Pancreas (tissue), 10 donors: ENCODE results near the gene CACFD1. TPM values are rescaled to one million over a fixed set of nuclear protein-coding genes. Genes with fewer than 3 reads are reported as not detected.

Experiments used
- ATAC-seq, 4 donors: fragments of 200-7000 bp; cut with Tn5 transposase; one replicate each; pipeline versions ENCODE4 v1.8.0 to v1.9.1; 2020; ENCODE audit warnings: mild to moderate bottlenecking in 4 of 4, moderate library complexity in 4 of 4
- DNase-seq, 6 donors: peaks; one replicate each; pipeline ENCODE4 v3.0.0-alpha.2; 2020
- FAIRE-seq: peaks from 2 replicates; lab custom pipeline; 2012; peaks lifted over from hg19 to GRCh38; lab: Jason Lieb, UNC
- H3K27ac ChIP-seq, 4 donors: fragments of 200-600 bp; sonication (generic); 1 replicate in 3 of 4; 2 replicates in 1 of 4; pipeline versions ENCODE4 v1.5.0 to v1.8.0; 2020
- H3K27me3 ChIP-seq, 4 donors: fragments of 200-600 bp; one replicate each; pipeline ENCODE4 v1.8.0; 2021
- H3K36me3 ChIP-seq, 3 donors: fragments of 200-600 bp; sonication (generic) in 1 of 3; one replicate each; pipeline versions ENCODE4 v1.5.0 to v1.8.0; 2020 to 2021
- H3K4me1 ChIP-seq, 3 donors: fragments of 200-600 bp; one replicate each; pipeline ENCODE4 v1.8.0; 2021
- H3K4me3 ChIP-seq, 4 donors: fragments of 200-600 bp; sonication (generic) in 2 of 4; one replicate each; pipeline versions ENCODE4 v1.5.0 to v1.8.0; 2020 to 2021
- H3K9me3 ChIP-seq, 4 donors: fragments of 200-600 bp; one replicate each; pipeline ENCODE4 v1.8.0; 2021
- WGBS, 2 donors: extraction: QIAGEN DNeasy Blood & Tissue Kit; methylation state at CpG; one replicate each; pipeline ENCODE4 v1.1.7; 2013; 5-methylcytosine and 5-hydroxymethylcytosine counted together
- intact Hi-C, 3 donors: fragments of 100-400 bp; cut with DNase I; formaldehyde crosslinking; loops; one replicate each; pipeline versions ENCODE4 v1.11.1 to v1.14.2; 2022
- polyA plus RNA-seq, 2 donors: library from polyadenylated mRNA; stranded (reverse); fragments of 200-250 nt; gene quantifications; one replicate each; pipeline ENCODE4 v1.2.3, GENCODE V29; 2013
- total RNA-seq, 6 donors: library from RNA; stranded (reverse); fragmentation: NEBNext Ultra II Directional in 4 of 6; extraction: Animal tissue kit (Norgen Biotek cat#: 25700) in 4 of 6; gene quantifications; one replicate each; pipeline versions ENCODE4 v1.2.1 to v1.2.4, GENCODE V29; 2021 to 2023
- TF ChIP-seq, protein P1 (sequence below), 4 donors: fragments of 200-600 bp; sonication (generic) in 3 of 4; IDR thresholded peaks; one replicate each; pipeline versions ENCODE4 v1.5.0 to v1.8.0; 2021; ENCODE audit warnings: antibody characterized with exemption in 4 of 4
- donor health status: healthy with polysubstance abuse.
- donor health status: DM: no; HTN: no; CAD: no; lungs with moderate emphysema.
- donor health status: DM: no; HTN: no; CAD: no.
- donor health status: control.
- donor health status: control.
- donor health status: Bipolar disorder and iron deficiency.
- donor health status: DM: yes; HTN: yes; CAD: no.
- donor health status: DM: no; HTN: no; CAD: no.
- donor health status: DM: no; HTN: no; CAD: no.
- donor health status: DM: yes; HTN: yes; CAD: no.

Gene CACFD1
- total and polyA plus RNA-seq, 8 donors = 15.6 to 26.2 (median 19.0) TPM

DNA sequence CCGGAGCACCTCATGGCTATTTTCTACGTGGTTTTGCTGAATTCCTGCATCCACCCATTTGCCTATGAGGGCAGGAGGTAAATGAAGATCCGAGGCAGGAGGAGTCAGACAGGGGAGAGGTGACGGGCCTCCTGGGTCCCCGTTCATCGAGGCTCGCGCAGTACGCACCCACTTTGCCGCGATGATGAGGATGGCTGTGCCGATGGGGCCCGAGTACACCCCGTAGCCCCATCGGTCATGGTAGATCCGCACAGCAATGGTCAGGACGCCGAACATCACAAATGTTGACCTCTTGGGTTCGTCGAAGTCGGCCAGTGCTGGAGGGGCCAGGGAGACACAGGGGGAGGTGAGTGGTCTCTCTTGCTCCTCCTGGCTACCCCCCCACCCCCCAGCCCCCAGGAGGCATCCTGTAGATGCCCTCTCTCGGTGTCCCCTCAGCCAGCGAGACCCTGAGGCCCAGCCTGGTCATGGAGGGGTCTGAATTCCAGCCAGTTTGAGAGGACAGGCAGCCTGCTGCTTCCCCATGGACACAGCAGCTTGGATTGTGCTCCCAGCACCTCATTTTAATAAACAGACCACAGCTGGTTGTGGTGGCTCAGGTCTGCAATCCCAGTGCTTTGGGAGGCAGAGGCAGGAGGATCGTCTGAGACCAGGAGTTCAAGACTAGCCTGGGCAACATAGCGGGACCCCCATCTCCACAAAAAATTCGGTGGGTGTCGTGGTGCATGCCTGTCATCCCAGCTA lies 59.1 kb downstream of the CACFD1 start:
- 78 to 92% methylated on average over 24 to 27 of the region's 27 CpGs for WGBS, 2 donors
- FAIRE-seq = no peak

DNA sequence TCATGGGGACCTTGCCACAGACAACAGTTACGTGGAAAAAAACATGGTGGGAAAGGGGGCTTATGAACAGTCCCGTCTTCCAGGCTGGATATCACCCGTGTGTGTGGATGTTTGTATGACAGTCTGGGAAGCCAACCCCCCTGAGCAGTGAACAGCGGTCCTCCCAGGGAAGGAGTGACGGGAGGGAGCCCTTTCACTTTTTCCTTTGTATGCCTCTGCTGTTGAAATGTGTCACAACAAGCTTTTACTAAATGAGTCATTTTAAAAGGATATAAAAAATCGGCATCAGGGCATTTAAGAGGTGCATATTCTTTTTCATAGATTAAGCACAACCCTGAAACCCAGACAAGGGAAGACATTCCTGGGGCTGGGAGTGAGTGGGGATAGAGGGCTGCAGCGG lies 59.9 kb downstream of the CACFD1 start:
- Histone ChIP-seq H3K27ac (no peak overlapping the region), H3K36me3 (no peaks in the 10 kb centered on the region), H3K4me1 (no peaks in the 10 kb centered on the region), H3K4me3 (no peak overlapping the region), H3K9me3 (no peaks in the 10 kb centered on the region), H3K27me3 (no peaks in the 10 kb centered on the region)
- ATAC-seq (no peak), FAIRE-seq (no peak), DNase-seq (peak in 1 of 6 donors; percentile 6)
- TF ChIP-seq, protein P1, sequence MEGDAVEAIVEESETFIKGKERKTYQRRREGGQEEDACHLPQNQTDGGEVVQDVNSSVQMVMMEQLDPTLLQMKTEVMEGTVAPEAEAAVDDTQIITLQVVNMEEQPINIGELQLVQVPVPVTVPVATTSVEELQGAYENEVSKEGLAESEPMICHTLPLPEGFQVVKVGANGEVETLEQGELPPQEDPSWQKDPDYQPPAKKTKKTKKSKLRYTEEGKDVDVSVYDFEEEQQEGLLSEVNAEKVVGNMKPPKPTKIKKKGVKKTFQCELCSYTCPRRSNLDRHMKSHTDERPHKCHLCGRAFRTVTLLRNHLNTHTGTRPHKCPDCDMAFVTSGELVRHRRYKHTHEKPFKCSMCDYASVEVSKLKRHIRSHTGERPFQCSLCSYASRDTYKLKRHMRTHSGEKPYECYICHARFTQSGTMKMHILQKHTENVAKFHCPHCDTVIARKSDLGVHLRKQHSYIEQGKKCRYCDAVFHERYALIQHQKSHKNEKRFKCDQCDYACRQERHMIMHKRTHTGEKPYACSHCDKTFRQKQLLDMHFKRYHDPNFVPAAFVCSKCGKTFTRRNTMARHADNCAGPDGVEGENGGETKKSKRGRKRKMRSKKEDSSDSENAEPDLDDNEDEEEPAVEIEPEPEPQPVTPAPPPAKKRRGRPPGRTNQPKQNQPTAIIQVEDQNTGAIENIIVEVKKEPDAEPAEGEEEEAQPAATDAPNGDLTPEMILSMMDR (IDR thresholded peaks at IDR 0.05) = no peak
- intact Hi-C loops = no loop called here
- WGBS, 2 donors = 63 to 66% methylated on average over 7 of the region's 7 CpGs

More for the DNA sequence above, 59.1 kb downstream of the CACFD1 start:
- Histone ChIP-seq H3K4me3 (no peak overlapping the region), H3K27me3 (no peaks in the 10 kb centered on the region), H3K9me3 (no peaks in the 10 kb centered on the region), H3K36me3 (no peaks in the 10 kb centered on the region), H3K27ac (no peak overlapping the region), H3K4me1 (no peaks in the 10 kb centered on the region)
- TF ChIP-seq, protein P1 (IDR thresholded peaks at IDR 0.05) = no peak
- intact Hi-C loops = no loop called here
- ATAC-seq (no peak), DNase-seq (peak in 2 of 6 donors; percentile 22 to 31)

DNA sequence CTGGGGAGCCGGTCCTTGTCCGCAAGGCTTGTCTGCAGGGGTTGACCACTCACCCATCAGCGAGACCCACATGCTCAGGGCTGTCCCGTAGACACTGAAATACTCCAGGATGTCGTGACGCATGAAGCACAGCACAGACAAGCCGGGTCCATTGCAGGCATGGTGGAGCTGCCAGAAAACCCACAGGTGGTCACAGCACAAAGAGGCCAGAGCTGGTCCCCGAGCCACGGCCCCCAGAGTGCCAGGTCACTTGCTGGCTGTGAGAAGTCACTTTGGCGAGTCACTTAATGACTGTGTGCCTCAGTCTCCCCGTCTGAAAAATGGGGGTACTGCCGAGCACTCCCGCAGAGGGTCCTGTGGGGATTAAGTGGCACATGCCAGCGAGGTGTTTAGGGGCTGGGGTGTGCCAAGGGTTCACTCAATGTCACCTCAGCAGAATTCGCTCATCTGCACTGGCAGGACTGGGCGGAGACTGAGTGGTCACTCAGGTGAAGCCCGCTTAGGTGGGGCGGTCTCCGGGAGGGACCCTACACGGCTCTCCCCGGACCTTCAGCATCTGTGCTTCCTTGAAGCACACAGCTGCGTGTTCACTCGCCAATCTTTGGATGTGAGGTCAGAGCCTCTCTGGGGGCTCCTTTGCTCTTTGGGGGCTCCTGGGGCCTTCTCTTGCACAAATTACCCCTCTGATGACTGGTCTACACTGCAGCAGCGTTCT lies 60.5 kb downstream of the CACFD1 start:
- intact Hi-C loops = no loop called here
- ATAC-seq = no peak
- Histone ChIP-seq H3K4me3 (no peak overlapping the region), H3K27ac (peak overlapping the region in 2 of 4 donors; percentile 41 to 58), H3K4me1 (no peaks in the 10 kb centered on the region), H3K9me3 (no peaks in the 10 kb centered on the region), H3K36me3 (no peaks in the 10 kb centered on the region), H3K27me3 (no peaks in the 10 kb centered on the region)
- FAIRE-seq = no peak
- peak in 3 of 6 donors; percentile 11 to 41 (median 13) for DNase-seq
- TF ChIP-seq, protein P1 (IDR thresholded peaks at IDR 0.05) = no peak
- 73 to 79% methylated on average over 24 of the region's 24 CpGs for WGBS, 2 donors

Other genes starting within 250 kb of the CACFD1 start
- gene ABO, start 184.8 kb upstream of the CACFD1 start, total RNA-seq = 10 to 100 TPM in 1 of 6 donors, 1 to 10 TPM in 5; 2.1 to 10.2 (median 5.4) TPM
- gene ABO, start 184.8 kb upstream of the CACFD1 start, polyA plus RNA-seq = 1 to 10 TPM; 3.3 to 9.3 TPM
- gene SURF6, start 123.8 kb upstream of the CACFD1 start, total RNA-seq = 10 to 100 TPM in 2 of 6 donors, 1 to 10 TPM in 4; 5.8 to 13.6 (median 7.6) TPM
- gene SURF6, start 123.8 kb upstream of the CACFD1 start, polyA plus RNA-seq = 10 to 100 TPM; 17.7 to 19.8 TPM
- gene MED22, start 111.8 kb upstream of the CACFD1 start, total RNA-seq = 10 to 100 TPM in 3 of 6 donors, 1 to 10 TPM in 3; 6.2 to 14.2 (median 9.9) TPM
- 10 to 100 TPM; 10.1 to 14.8 TPM for gene MED22, start 111.8 kb upstream of the CACFD1 start, polyA plus RNA-seq
- 1,000 to 10,000 TPM; 1,234 to 2,140 (median 1,676) TPM for gene RPL7A, start 111.8 kb upstream of the CACFD1 start, total RNA-seq
- gene RPL7A, start 111.8 kb upstream of the CACFD1 start, polyA plus RNA-seq = 1,000 to 10,000 TPM; 1,900 to 1,906 TPM
- gene SURF1, start 103.5 kb upstream of the CACFD1 start, total RNA-seq = 10 to 100 TPM; 33.6 to 47.8 (median 37.2) TPM
- gene SURF1, start 103.5 kb upstream of the CACFD1 start, polyA plus RNA-seq = 10 to 100 TPM; 69.2 to 73.9 TPM
- gene SURF2, start 103.4 kb upstream of the CACFD1 start, total RNA-seq = 10 to 100 TPM in 4 of 6 donors, 1 to 10 TPM in 2; 7.8 to 18.7 (median 11.9) TPM
- 10 to 100 TPM; 37.3 to 52.4 TPM for gene SURF2, start 103.4 kb upstream of the CACFD1 start, polyA plus RNA-seq
- 100 to 1,000 TPM in 5 of 6 donors, 10 to 100 TPM in 1; 87.9 to 132 (median 129) TPM for gene SURF4, start 83.9 kb upstream of the CACFD1 start, total RNA-seq
- 100 to 1,000 TPM in 1 of 2 donors, 10 to 100 TPM in 1; 63.1 to 106 TPM for gene SURF4, start 83.9 kb upstream of the CACFD1 start, polyA plus RNA-seq
- under 1 TPM; 0.31 to 0.94 (median 0.67) TPM for gene STKLD1, start 83.6 kb upstream of the CACFD1 start, total RNA-seq
- gene STKLD1, start 83.6 kb upstream of the CACFD1 start, polyA plus RNA-seq = 1 to 10 TPM; 1.8 to 3.1 TPM
- 10 to 100 TPM in 5 of 6 donors, 1 to 10 TPM in 1; 10.0 to 16.3 (median 12.5) TPM for gene REXO4, start 42.0 kb upstream of the CACFD1 start, total RNA-seq
- 10 to 100 TPM; 12.8 to 13.4 TPM for gene REXO4, start 42.0 kb upstream of the CACFD1 start, polyA plus RNA-seq
- 1 to 10 TPM; 1.5 to 5.5 (median 2.9) TPM for gene ADAMTS13, start 37.6 kb upstream of the CACFD1 start, total RNA-seq
- gene ADAMTS13, start 37.6 kb upstream of the CACFD1 start, polyA plus RNA-seq = 10 to 100 TPM; 13.6 to 18.9 TPM
- gene SLC2A6, start 19.1 kb downstream of the CACFD1 start, total RNA-seq = 1 to 10 TPM; 1.1 to 6.3 (median 2.7) TPM
- gene SLC2A6, start 19.1 kb downstream of the CACFD1 start, polyA plus RNA-seq = 1 to 10 TPM; 5.9 to 6.7 TPM
- not detected for gene MYMK, start 65.0 kb downstream of the CACFD1 start, total RNA-seq
- not detected for gene MYMK, start 65.0 kb downstream of the CACFD1 start, polyA plus RNA-seq
- 1 to 10 TPM; 1.5 to 5.5 (median 2.6) TPM for gene ADAMTSL2, start 74.7 kb downstream of the CACFD1 start, total RNA-seq
- gene ADAMTSL2, start 74.7 kb downstream of the CACFD1 start, polyA plus RNA-seq = 10 to 100 TPM in 1 of 2 donors, 1 to 10 TPM in 1; 9.0 to 12.9 TPM
- gene FAM163B, start 149.4 kb downstream of the CACFD1 start, total RNA-seq = not detected
- gene FAM163B, start 149.4 kb downstream of the CACFD1 start, polyA plus RNA-seq = not detected
- not detected for gene DBH, start 176.4 kb downstream of the CACFD1 start, total RNA-seq
- gene DBH, start 176.4 kb downstream of the CACFD1 start, polyA plus RNA-seq = under 1 TPM; 0.08 to 0.09 TPM